ENCODE results near the gene SNRPB. TPM values are rescaled to one million over a fixed set of nuclear protein-coding genes. Genes with fewer than 3 reads are reported as not detected.

The SNRPB gene
- total and polyA plus RNA-seq, 2 of the 13 experiments (the other 11 are each of a cell fraction or from before 2014, with no cell fraction given) = 473 to 844 TPM

DNA sequence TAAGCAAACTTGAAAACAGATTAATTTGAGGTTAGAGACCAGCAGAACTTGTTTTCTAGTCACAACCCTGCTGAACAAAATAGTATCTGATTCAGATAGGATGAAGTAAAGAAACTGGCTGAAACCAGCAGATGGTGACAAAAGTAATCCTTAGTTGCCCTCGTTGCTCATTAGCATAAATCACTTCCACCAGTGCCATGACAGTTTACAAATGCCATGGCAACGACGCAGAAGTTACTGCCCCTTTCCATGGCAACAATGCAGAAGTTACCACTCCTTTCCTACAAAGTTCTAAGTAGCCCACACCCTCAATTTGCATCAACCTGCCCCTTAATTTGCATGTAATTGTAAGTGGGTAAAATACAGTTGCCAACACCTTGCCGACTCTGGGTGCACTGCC is 23.7 kb downstream of the SNRPB start:
- H3K4me2 ChIP-seq (ENCODE audit: low read depth, low read length) = no peak overlapping the region
- H3K4me1 ChIP-seq (ENCODE audit: insufficient read depth, low read length) = no peaks in the 10 kb centered on the region
- H3K36me3 ChIP-seq (replicated peaks in 1 of 2; ENCODE audit: control insufficient read depth in 1 of 2, insufficient read depth in 2 of 2, low read length in 2 of 2) = no peaks in the 10 kb centered on the region
- H3K4me3 ChIP-seq (replicated peaks in 1 of 3; ENCODE audit: insufficient read depth in 1 of 3, low read depth in 2 of 3, low read length in 3 of 3) = no peak overlapping the region
- ATAC-seq = no peak
- no TSS peak for BruUV-seq (replicated peaks)
- no peaks in the 10 kb centered on the region for H3K79me2 ChIP-seq (ENCODE audit: insufficient read depth, low read length)
- H3K27ac ChIP-seq (ENCODE audit: extremely low read length, insufficient read depth, low read length) = no peak overlapping the region
- TF ChIP-seq, protein P1, sequence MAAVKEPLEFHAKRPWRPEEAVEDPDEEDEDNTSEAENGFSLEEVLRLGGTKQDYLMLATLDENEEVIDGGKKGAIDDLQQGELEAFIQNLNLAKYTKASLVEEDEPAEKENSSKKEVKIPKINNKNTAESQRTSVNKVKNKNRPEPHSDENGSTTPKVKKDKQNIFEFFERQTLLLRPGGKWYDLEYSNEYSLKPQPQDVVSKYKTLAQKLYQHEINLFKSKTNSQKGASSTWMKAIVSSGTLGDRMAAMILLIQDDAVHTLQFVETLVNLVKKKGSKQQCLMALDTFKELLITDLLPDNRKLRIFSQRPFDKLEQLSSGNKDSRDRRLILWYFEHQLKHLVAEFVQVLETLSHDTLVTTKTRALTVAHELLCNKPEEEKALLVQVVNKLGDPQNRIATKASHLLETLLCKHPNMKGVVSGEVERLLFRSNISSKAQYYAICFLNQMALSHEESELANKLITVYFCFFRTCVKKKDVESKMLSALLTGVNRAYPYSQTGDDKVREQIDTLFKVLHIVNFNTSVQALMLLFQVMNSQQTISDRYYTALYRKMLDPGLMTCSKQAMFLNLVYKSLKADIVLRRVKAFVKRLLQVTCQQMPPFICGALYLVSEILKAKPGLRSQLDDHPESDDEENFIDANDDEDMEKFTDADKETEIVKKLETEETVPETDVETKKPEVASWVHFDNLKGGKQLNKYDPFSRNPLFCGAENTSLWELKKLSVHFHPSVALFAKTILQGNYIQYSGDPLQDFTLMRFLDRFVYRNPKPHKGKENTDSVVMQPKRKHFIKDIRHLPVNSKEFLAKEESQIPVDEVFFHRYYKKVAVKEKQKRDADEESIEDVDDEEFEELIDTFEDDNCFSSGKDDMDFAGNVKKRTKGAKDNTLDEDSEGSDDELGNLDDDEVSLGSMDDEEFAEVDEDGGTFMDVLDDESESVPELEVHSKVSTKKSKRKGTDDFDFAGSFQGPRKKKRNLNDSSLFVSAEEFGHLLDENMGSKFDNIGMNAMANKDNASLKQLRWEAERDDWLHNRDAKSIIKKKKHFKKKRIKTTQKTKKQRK (IDR thresholded peaks at IDR 0.05; ENCODE audit: low read length) = no peak
- TF ChIP-seq, protein P2, sequence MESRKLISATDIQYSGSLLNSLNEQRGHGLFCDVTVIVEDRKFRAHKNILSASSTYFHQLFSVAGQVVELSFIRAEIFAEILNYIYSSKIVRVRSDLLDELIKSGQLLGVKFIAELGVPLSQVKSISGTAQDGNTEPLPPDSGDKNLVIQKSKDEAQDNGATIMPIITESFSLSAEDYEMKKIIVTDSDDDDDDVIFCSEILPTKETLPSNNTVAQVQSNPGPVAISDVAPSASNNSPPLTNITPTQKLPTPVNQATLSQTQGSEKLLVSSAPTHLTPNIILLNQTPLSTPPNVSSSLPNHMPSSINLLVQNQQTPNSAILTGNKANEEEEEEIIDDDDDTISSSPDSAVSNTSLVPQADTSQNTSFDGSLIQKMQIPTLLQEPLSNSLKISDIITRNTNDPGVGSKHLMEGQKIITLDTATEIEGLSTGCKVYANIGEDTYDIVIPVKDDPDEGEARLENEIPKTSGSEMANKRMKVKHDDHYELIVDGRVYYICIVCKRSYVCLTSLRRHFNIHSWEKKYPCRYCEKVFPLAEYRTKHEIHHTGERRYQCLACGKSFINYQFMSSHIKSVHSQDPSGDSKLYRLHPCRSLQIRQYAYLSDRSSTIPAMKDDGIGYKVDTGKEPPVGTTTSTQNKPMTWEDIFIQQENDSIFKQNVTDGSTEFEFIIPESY (CRISPR knock-in tag; IDR thresholded peaks at IDR 0.05) = no peak
- TF ChIP-seq EEA1 (CRISPR knock-in tag; IDR thresholded peaks at IDR 0.05; ENCODE audit: borderline replicate concordance) = no peak
- no peak for TF ChIP-seq RORA (CRISPR knock-in tag; IDR thresholded peaks at IDR 0.05)
- TF ChIP-seq, protein P3, sequence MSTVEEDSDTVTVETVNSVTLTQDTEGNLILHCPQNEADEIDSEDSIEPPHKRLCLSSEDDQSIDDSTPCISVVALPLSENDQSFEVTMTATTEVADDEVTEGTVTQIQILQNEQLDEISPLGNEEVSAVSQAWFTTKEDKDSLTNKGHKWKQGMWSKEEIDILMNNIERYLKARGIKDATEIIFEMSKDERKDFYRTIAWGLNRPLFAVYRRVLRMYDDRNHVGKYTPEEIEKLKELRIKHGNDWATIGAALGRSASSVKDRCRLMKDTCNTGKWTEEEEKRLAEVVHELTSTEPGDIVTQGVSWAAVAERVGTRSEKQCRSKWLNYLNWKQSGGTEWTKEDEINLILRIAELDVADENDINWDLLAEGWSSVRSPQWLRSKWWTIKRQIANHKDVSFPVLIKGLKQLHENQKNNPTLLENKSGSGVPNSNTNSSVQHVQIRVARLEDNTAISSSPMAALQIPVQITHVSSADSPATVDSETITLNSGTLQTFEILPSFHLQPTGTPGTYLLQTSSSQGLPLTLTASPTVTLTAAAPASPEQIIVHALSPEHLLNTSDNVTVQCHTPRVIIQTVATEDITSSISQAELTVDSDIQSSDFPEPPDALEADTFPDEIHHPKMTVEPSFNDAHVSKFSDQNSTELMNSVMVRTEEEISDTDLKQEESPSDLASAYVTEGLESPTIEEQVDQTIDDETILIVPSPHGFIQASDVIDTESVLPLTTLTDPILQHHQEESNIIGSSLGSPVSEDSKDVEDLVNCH (CRISPR knock-in tag; IDR thresholded peaks at IDR 0.05) = no peak
- TF ChIP-seq RFX1 (IDR thresholded peaks at IDR 0.05) = peak; percentile 23; the same call in 1 of the 2 replicates
- FAIRE-seq = no peak
- H3K27me3 ChIP-seq (ENCODE audit: control insufficient read depth in 1 of 2, insufficient read depth in 2 of 2, low read length in 2 of 2) = no peaks in the 10 kb centered on the region
- H3K9me3 ChIP-seq (ENCODE audit: low read length) = no peaks in the 10 kb centered on the region
- intact Hi-C loops (cut with micrococcal nuclease; ENCODE audit: unreplicated experiment) = no loop called here
- H2AFZ ChIP-seq (ENCODE audit: low read length) = no peak overlapping the region
- 38% methylated on average over 4 of the region's 4 CpGs for WGBS (ENCODE audit: low lambda C conversion rate)
- POLR2A ChIA-PET = no interaction called here
- no peaks in the 10 kb centered on the region for H4K20me1 ChIP-seq (ENCODE audit: insufficient read depth, low read length)
- no peak for DNase-seq (ENCODE audit: low spot score)
- in situ Hi-C loops (cut with HindIII; ENCODE audit: extremely low pct_ligation_motif_present, low pct_unique_long_range_greater_than_20kb) = no loop called here
- H3K9ac ChIP-seq (ENCODE audit: insufficient read depth, low read depth, low read length) = no peak overlapping the region
- CTCF ChIA-PET (ENCODE audit: low intra/inter-chr PET ratio, low total read pairs) = no interaction called here
